Muscle layer of colon (tissue), 2 donors: ENCODE measurements around the gene ARHGEF28.

Experiments used
- H3K27ac ChIP-seq: one replicate; pipeline ENCODE4 v1.7.0; 2013; ENCODE audit warnings: low read depth, mild to moderate bottlenecking, low read length, moderate library complexity
- H3K27me3 ChIP-seq, 2 donors: one replicate each; pipeline ENCODE4 v1.7.0; 2013; ENCODE audit warnings: low read length in 2 of 2, mild to moderate bottlenecking in 2 of 2; ENCODE audit not compliant: insufficient read depth in 2 of 2, control insufficient read depth in 1 of 2
- H3K36me3 ChIP-seq: one replicate; pipeline ENCODE4 v1.7.0; 2013; ENCODE audit warnings: mild to moderate bottlenecking, low read length; ENCODE audit not compliant: insufficient read depth
- H3K4me1 ChIP-seq: one replicate; pipeline ENCODE4 v1.7.0; 2013; ENCODE audit warnings: mild to moderate bottlenecking, low read length; ENCODE audit not compliant: insufficient read depth
- H3K4me3 ChIP-seq, 2 donors: one replicate each; pipeline ENCODE4 v1.7.0; 2013; ENCODE audit warnings: low read length in 2 of 2, low read depth in 1 of 2, mild to moderate bottlenecking in 1 of 2, moderate library complexity in 1 of 2
- H3K9ac ChIP-seq: one replicate; pipeline ENCODE4 v1.7.0; 2013; ENCODE audit warnings: low read length
- H3K9me3 ChIP-seq: one replicate; pipeline ENCODE4 v1.7.0; 2013; ENCODE audit warnings: mild to moderate bottlenecking, low read length
- donor health status: abdominal sarcoma.
- donor health status: Adenocarcinoma of cecum.

The ARHGEF28 gene

GRCh38 chr5:73985145-73985544, 359.1 kb downstream of the ARHGEF28 start:
- Histone ChIP-seq H3K27ac (no peak overlapping the region), H3K4me3 (no peak overlapping the region), H3K4me1 (no peaks in the 10 kb centered on the region), H3K36me3 (no peaks in the 10 kb centered on the region), H3K27me3 (no peaks in the 10 kb centered on the region), H3K9ac (no peak overlapping the region), H3K9me3 (no peaks in the 10 kb centered on the region)

GRCh38 chr5:73986729-73987128, 360.7 kb downstream of the ARHGEF28 start:
- Histone ChIP-seq H3K36me3 (no peaks in the 10 kb centered on the region), H3K4me1 (no peaks in the 10 kb centered on the region), H3K27me3 (no peaks in the 10 kb centered on the region), H3K9me3 (no peaks in the 10 kb centered on the region), H3K27ac (no peak overlapping the region), H3K4me3 (no peak overlapping the region), H3K9ac (no peak overlapping the region)

GRCh38 chr5:73987915-73988314, 361.9 kb downstream of the ARHGEF28 start:
- no peaks in the 10 kb centered on the region for H3K27me3 ChIP-seq
- no peaks in the 10 kb centered on the region for H3K9me3 ChIP-seq
- no peak overlapping the region for H3K4me3 ChIP-seq
- no peak overlapping the region for H3K27ac ChIP-seq
- no peaks in the 10 kb centered on the region for H3K36me3 ChIP-seq
- H3K4me1 ChIP-seq, result no peaks in the 10 kb centered on the region
- H3K9ac ChIP-seq, result no peak overlapping the region

- Histone ChIP-seq H3K4me1 (no peaks in the 10 kb centered on the region), H3K4me3 (no peak overlapping the region), H3K27me3 (no peaks in the 10 kb centered on the region), H3K9me3 (no peaks in the 10 kb centered on the region), H3K9ac (no peak overlapping the region), H3K36me3 (no peaks in the 10 kb centered on the region), H3K27ac (no peak overlapping the region)
Observed at GRCh38 chr5:73989956-73990355, 364.0 kb downstream of the ARHGEF28 start.
